PFSK-1 (cell line): ENCODE data around the gene DDX47.

Experiments used
- POLR2AphosphoS5 ChIP-seq: IDR thresholded peaks from 2 replicates; pipeline ENCODE4 v1.6.1; 2012; ENCODE audit warnings: low read depth, mild to moderate bottlenecking, control low read depth, low read length, moderate library complexity
- TAF1 ChIP-seq: IDR thresholded peaks from 2 replicates; pipeline ENCODE4 v1.6.1; 2012; ENCODE audit warnings: low read length, control low read depth, borderline replicate concordance; ENCODE audit not compliant: insufficient read depth

- TF ChIP-seq POLR2AphosphoS5 (no peak; the same call in 1 of the 2 replicates), TAF1 (no peak)
Observed at GRCh38 chr12:12788675-12789368, 24.3 kb upstream of the DDX47 start.
